Activated naive CD4-positive, alpha-beta T cell treated with anti-CD3 and anti-CD28 coated beads, Interleukin-2, amount 10 ng/mL, durations not matched to agents 7 days and 5 days (primary cell): Measurements from ENCODE around the gene LRRD1.
"Not testable (repeated sequence)": the region's sequence is repeated elsewhere in the genome, so short reads cannot be mapped to it uniquely, and the experiment has no call there.

Experiments used
- CTCF ChIA-PET: fragments of 350-600 bp; sonication (Branson Sonifier 250); formaldehyde crosslinking; loops from one replicate; lab custom pipeline; 2021; ENCODE audit warnings: antibody characterized with exemption; lab: Charles Lee
- DNase-seq: peaks from one replicate; pipeline ENCODE4 v3.0.0-alpha.2; 2020
- H3K27ac Mint-ChIP-seq: one replicate; pipeline ENCODE4 v1.8.0; 2021; ENCODE audit warnings: mild to moderate bottlenecking, moderate library complexity, mixed read lengths
- H3K27me3 Mint-ChIP-seq: one replicate; pipeline ENCODE4 v1.8.0; 2021; ENCODE audit warnings: mild to moderate bottlenecking, mixed read lengths
- H3K36me3 Mint-ChIP-seq: one replicate; pipeline ENCODE4 v1.8.0; 2021; ENCODE audit warnings: mixed read lengths
- H3K4me1 Mint-ChIP-seq: one replicate; pipeline ENCODE4 v1.8.0; 2021; ENCODE audit warnings: mixed read lengths
- H3K4me3 Mint-ChIP-seq: one replicate; pipeline ENCODE4 v1.8.0; 2021; ENCODE audit warnings: mild to moderate bottlenecking, moderate library complexity, mixed read lengths
- H3K9me3 Mint-ChIP-seq: one replicate; pipeline ENCODE4 v1.8.0; 2021; ENCODE audit warnings: mixed read lengths

LRRD1 gene

DNA sequence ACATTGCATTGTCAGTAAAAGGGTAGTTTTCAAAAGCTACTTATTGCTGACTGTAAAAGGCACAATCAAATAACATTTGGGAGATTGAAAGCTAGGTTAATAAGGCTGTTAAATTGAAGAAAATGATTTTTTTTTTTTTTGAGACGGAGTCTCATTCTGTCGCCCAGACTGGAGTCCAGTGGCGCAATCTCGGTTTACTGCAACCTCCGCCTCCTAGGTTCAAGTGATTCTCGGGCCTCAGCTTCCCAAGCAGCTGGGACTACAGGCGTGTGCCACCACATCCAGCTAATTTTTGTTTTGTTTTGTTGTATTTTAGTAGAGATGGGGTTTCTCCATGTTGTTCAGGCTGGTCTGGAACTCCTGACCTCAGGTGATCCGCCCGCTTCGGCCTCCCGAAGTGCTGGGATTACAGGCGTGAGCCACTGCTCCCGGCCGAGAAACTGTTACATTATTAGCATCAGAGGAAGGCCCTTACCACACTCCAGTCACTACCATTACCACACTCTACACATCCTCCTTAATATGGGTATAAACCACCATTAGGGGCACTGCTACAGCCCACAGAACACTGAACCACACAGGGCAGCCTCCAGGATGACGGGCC, 45.7 kb downstream of the LRRD1 start:
- Mint-ChIP-seq H3K4me3 (peak overlapping the region; percentile 96), H3K27ac (peak overlapping the region; percentile 99), H3K9me3 (peaks cover 3% of the 10 kb centered on the region), H3K36me3 (peaks cover 32% of the 10 kb centered on the region), H3K4me1 (peaks cover 49% of the 10 kb centered on the region), H3K27me3 (peaks cover 8% of the 10 kb centered on the region)
- DNase-seq, result no peak
- CTCF ChIA-PET, result interaction anchor here (0.7 to 1.5 kb wide), 2 partner anchors 27 to 314 kb away, joined by 3 to 5 read pairs; partner anchors contain the start of gene GATAD1

GRCh38 chr7:92131764-92132330, 47.1 kb downstream of the LRRD1 start:
- Mint-ChIP-seq H3K4me1 (peaks cover 43% of the 10 kb centered on the region), H3K27ac (no peak overlapping the region), H3K4me3 (no peak overlapping the region), H3K36me3 (peaks cover 40% of the 10 kb centered on the region), H3K9me3 (peaks cover 3% of the 10 kb centered on the region), H3K27me3 (peaks cover 8% of the 10 kb centered on the region)
- CTCF ChIA-PET, result interaction anchor here (0.6 to 1.5 kb wide), 2 partner anchors 311 to 315 kb away, joined by 3 to 5 read pairs; partner anchors contain the start of gene GATAD1
- DNase-seq, result no peak

DNA sequence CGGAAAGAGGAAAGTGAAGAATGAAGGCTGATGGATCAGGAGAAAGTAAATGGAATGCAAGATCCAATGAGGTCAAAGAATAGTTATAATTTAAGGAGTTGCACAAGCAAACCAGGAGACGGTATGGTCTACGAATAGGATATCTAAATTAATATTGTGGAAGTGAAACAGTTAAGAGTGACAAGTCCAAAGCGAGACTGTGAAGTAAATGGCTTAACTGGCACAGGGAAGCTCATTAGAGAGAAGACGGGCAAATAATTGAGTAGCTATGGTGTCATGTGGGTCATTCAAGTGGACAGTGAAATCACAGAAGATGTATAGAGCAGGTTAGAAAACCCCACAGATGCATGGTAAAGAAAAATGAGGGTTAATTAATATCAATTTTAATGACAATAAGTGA, 47.8 kb downstream of the LRRD1 start:
- no peak overlapping the region for H3K4me3 Mint-ChIP-seq
- H3K4me1 Mint-ChIP-seq, result peaks cover 40% of the 10 kb centered on the region
- H3K36me3 Mint-ChIP-seq, result peaks cover 46% of the 10 kb centered on the region
- H3K27ac Mint-ChIP-seq, result no peak overlapping the region
- DNase-seq, result no peak
- peaks cover 3% of the 10 kb centered on the region for H3K9me3 Mint-ChIP-seq
- CTCF ChIA-PET, result interaction anchor here (0.6 kb wide), 1 partner anchor 310 kb away, joined by 3 read pairs; no protein-coding TSS in a partner anchor
- peaks cover 8% of the 10 kb centered on the region for H3K27me3 Mint-ChIP-seq

GRCh38 chr7:92121681-92122080, 57.3 kb downstream of the LRRD1 start:
- Mint-ChIP-seq H3K27ac (no peak overlapping the region), H3K27me3 (no peaks in the 10 kb centered on the region), H3K36me3 (peaks cover 71% of the 10 kb centered on the region), H3K4me3 (no peak overlapping the region), H3K9me3 (peaks cover 1% of the 10 kb centered on the region), H3K4me1 (peaks cover 2% of the 10 kb centered on the region)
- CTCF ChIA-PET, result no interaction called here
- no peak for DNase-seq

DNA sequence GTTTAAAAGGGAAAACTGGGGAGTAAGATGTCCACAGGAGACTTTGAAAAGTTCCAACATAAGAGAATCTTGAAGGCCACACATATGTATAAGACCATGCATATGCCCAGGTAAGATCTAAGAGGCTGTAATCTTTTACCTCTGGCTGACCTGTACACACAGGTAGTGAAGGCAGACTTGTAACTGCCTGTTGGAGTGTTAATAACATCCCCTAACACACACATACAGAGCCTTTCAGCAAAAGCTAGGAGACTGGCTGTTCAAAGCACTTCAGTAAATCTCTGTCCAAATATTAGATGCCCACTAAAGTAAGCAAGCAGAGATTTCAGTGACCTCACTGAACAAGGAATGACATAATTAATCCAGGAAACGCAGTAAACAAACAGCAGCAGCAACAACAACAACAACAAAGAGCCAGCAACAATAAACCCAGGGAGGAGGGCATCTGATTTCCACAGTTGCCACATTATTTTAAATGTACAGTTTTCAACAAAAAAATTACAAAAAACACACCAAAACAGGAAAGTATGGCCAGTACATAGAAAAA, 59.7 kb downstream of the LRRD1 start:
- H3K4me1 Mint-ChIP-seq, result peaks cover 2% of the 10 kb centered on the region
- H3K9me3 Mint-ChIP-seq, result peaks cover 1% of the 10 kb centered on the region
- no peak overlapping the region for H3K27ac Mint-ChIP-seq
- peaks cover 72% of the 10 kb centered on the region for H3K36me3 Mint-ChIP-seq
- H3K27me3 Mint-ChIP-seq, result no peaks in the 10 kb centered on the region
- H3K4me3 Mint-ChIP-seq, result no peak overlapping the region
- no peak for DNase-seq
- CTCF ChIA-PET, result no interaction called here

- CTCF ChIA-PET, result no interaction called here
- Mint-ChIP-seq H3K4me3 (no peak overlapping the region), H3K36me3 (peaks cover 66% of the 10 kb centered on the region), H3K9me3 (peaks cover 1% of the 10 kb centered on the region), H3K27me3 (no peaks in the 10 kb centered on the region), H3K27ac (no peak overlapping the region), H3K4me1 (peaks cover 2% of the 10 kb centered on the region)
- no peak for DNase-seq
These were observed 62.0 kb downstream of the LRRD1 start for GRCh38 chr7:92116949-92117348.

GRCh38 chr7:92115821-92116220, 63.1 kb downstream of the LRRD1 start:
- no peak overlapping the region for H3K27ac Mint-ChIP-seq
- peaks cover 2% of the 10 kb centered on the region for H3K4me1 Mint-ChIP-seq
- no peak overlapping the region for H3K4me3 Mint-ChIP-seq
- no peak for DNase-seq
- no peaks in the 10 kb centered on the region for H3K27me3 Mint-ChIP-seq
- no peaks in the 10 kb centered on the region for H3K9me3 Mint-ChIP-seq
- CTCF ChIA-PET, result no interaction called here
- peaks cover 62% of the 10 kb centered on the region for H3K36me3 Mint-ChIP-seq

- no peak overlapping the region for H3K27ac Mint-ChIP-seq
- H3K36me3 Mint-ChIP-seq, result peaks cover 48% of the 10 kb centered on the region
- H3K9me3 Mint-ChIP-seq, result no peaks in the 10 kb centered on the region
- no peaks in the 10 kb centered on the region for H3K27me3 Mint-ChIP-seq
- H3K4me3 Mint-ChIP-seq, result no peak overlapping the region
- CTCF ChIA-PET, result no interaction called here
- DNase-seq, result no peak
- H3K4me1 Mint-ChIP-seq, result no peaks in the 10 kb centered on the region
These were observed 68.1 kb downstream of the LRRD1 start for GRCh38 chr7:92110857-92111256.

- CTCF ChIA-PET, result no interaction called here
- H3K27me3 Mint-ChIP-seq, result no peaks in the 10 kb centered on the region
- H3K36me3 Mint-ChIP-seq, result peaks cover 39% of the 10 kb centered on the region
- H3K9me3 Mint-ChIP-seq, result no peaks in the 10 kb centered on the region
- DNase-seq, result no peak
- no peak overlapping the region for H3K4me3 Mint-ChIP-seq
- no peak overlapping the region for H3K27ac Mint-ChIP-seq
- H3K4me1 Mint-ChIP-seq, result no peaks in the 10 kb centered on the region
These were observed 70.1 kb downstream of the LRRD1 start for GRCh38 chr7:92108821-92109220.

GRCh38 chr7:92102862-92103261, 76.1 kb downstream of the LRRD1 start:
- H3K4me1 Mint-ChIP-seq, H3K27me3 Mint-ChIP-seq, H3K27ac Mint-ChIP-seq, H3K9me3 Mint-ChIP-seq, CTCF ChIA-PET, H3K4me3 Mint-ChIP-seq, DNase-seq: not testable (repeated sequence)
- peaks cover 27% of the 10 kb centered on the region for H3K36me3 Mint-ChIP-seq

DNA sequence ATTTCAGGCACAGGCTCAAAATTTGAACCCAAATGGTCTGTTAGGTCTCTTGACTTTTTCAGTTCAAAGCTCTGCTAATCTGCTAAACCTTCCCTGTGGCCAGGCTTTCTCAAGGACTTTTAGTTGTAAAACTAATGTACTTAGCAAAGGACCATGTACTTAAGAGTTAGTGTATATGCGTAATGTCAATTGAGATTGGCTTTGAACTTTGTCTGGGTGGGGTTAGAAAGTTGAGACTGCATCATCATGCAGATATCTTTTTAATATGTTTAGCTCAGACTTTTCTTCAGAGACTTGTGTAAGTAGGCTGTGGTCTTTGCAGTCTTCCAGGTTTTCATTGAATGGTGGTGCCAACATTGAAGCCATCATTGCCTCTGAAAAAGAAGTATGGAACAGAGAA, 78.4 kb downstream of the LRRD1 start:
- Mint-ChIP-seq H3K4me3 (no peak overlapping the region), H3K27ac (no peak overlapping the region), H3K36me3 (peaks cover 37% of the 10 kb centered on the region), H3K27me3 (no peaks in the 10 kb centered on the region), H3K4me1 (no peaks in the 10 kb centered on the region), H3K9me3 (no peaks in the 10 kb centered on the region)
- CTCF ChIA-PET, result interaction anchor here (1.0 kb wide), 1 partner anchor 271 kb away, joined by 3 read pairs; no protein-coding TSS in a partner anchor
- no peak for DNase-seq

- CTCF ChIA-PET, result no interaction called here
- no peak for DNase-seq
- Mint-ChIP-seq H3K9me3 (no peaks in the 10 kb centered on the region), H3K4me1 (no peaks in the 10 kb centered on the region), H3K27me3 (no peaks in the 10 kb centered on the region), H3K4me3 (no peak overlapping the region), H3K36me3 (peaks cover 36% of the 10 kb centered on the region), H3K27ac (no peak overlapping the region)
These were observed 83.6 kb downstream of the LRRD1 start for GRCh38 chr7:92095380-92095779.
